ENCODE data around the gene CENPM.

DNA sequence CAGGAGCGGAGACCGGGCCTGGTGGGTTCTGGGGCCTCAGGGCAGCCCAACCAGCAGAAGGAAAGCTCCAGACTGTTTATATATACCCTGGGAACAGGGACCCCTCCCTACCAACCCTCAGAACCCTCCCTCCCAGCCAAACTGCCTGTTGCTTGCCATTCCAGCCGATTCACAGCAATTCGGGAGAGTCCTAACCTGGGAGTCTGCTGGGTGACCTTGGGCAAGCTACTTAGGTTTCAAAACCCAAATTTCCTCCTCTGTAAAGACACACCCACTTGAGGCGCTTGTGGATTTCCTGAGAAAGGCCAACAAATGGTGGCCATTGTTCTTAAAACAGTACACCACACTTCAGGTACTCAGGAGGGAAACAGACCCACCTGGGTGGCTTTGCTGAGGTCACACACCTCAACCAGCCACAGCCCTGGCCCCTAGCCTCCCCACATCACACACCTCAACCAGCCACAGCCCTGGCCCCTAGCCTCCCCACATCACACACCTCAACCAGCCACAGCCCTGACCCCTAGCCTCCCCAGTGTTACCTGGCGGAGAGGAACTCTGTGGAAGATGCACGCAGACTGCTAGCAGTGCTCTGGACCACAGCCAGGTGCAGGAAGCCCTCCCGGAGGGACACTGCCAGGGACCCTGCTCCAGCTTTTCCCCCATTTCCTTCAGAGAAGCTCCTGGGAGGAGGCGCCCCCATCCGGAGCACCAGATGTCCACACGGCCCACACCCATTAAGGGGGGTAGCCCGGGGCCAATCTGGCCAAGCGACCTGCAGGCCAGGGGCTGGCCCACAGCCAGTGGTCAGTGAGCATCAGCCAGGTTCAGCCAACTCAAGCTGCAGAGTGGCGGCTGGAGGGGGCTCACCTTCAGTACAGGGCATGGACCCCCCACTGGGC, 38.3 kb downstream of the CENPM start:
- TF ChIP-seq CTCF (conservative IDR thresholded peaks at IDR 0.05; ENCODE audit: low read length) (no peak), EZH2phosphoT487 (IDR thresholded peaks at IDR 0.05; ENCODE audit: borderline replicate concordance) (no peak)
